Islet precursor cell (in vitro differentiated cells): ENCODE data around the gene MID1.

Experiments
- DNase-seq: peaks from one replicate; pipeline ENCODE4 v3.0.0-alpha.2; 2018

MID1 gene

DNA sequence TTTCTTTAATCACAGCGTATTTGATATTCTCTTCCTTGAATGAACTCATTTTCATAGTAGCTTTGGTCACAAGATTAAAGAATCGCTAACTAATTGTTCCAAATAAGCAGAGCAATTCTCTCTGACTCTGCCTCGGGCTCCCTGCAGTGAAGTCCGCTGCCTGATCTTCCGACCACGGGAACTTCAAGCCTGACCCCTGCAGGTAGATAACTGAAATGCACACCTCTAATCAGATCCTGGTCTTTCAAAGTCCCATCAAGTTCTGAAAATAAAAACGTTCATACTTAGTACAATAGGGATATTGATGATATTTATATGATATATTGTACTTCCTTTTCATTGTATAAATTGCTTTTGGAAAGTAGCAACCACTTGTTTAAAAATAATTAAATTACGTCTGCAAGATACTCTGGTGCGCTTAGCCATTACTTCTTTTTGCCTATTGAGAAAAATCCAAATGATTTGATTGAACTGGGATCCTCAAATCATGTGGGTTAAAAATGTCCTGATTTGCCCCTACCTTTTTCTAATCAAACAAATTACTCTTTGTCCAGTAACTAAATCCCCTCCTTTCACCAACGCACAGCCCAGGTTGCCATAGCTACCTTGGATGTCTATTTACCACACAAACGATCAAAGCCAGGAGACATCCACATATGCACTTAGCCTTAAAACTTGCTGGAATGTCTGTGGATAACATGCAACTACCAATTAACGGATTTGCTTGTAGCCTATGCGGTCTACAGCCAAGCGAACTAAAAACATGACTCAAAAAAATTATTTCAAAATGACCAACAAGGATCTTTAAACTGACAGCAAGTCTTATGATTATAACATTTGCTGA is 4.2 kb downstream of the MID1 start:
- DNase-seq = peak; percentile 72

DNA sequence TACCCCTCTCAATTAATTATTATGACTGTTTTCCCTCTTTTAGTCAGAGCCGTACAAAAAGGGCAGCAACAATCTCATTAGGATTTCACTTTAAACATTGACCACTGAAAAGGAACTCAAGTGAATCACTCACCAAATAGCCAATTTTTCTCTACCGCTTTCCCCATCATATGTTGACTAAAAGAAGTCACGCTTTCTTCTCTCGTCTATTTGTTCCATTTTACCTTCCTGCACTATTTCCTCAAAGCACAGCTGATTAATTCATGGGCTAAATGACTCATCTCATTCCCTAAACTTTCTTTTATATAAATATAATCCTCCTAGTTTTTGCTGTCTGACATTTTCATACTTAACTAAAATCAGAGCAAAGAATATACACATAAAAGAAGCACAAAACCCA is 8.2 kb downstream of the MID1 start:
- DNase-seq = no peak

DNA sequence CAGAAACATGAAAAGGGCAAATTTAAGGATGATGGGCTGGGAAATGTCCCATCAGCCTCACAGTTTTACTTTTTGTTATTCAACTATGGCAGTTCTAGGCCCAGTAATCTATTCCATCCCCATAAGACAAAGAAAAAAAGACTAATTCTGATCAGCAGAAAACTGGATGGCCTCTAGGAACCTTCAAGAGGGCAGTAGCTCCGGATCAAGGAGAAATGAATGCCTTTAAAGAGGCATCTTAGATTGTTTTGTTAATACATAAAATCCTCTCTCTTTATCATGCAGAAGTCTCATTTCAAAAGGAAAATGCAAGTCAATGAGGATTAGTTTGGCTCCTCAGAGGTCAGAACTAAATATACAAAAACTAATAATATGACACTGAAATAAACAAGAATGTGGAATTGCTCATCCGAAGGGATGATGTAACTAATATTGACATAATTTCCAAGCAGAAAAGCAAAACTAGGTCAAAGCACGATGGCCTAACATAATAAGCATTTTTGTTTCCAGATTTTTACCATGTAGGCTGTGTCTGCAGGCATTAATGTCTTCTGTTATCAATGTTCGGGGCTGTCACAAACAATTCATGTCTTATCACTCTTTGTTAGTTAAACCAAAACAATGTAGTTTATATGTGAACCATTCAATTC is 8.8 kb downstream of the MID1 start:
- no peak for DNase-seq

DNA sequence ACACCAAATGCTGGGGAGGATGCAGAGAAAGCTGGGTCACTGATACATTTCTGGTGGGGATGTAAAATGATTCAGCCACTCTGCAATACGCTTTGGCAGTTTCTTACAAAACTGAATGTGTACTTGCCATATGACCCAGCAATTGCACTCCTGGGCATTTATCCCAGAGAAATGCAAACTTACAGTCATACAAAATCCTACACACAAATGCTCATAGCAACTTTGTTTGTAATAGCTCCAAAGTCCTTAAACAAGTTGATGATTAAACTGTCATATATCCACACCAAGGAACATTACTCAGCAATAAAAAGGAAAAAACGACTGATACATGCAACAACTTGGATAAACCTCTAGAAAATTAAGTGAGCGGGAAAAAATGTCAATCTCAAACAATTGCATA is 12.3 kb downstream of the MID1 start:
- no peak for DNase-seq

DNA sequence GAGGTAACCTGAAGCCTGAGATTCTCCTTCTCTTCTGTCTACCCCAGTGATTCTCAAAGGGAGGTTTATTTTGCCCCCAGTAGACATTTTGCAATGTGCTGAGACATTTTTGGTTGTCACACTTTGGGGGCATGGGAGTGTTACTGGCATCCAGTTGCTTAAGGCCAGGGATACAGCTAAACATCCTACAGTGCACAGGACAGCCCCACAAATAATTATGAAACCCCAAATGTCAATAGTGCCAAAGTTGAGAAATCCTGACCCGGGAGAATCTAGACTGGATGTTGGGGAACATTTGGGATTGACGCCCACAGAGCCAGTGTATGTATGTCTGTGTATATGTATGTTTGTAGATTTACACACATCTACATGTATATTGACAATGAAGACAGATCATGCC is 13.2 kb downstream of the MID1 start:
- DNase-seq = no peak

DNA sequence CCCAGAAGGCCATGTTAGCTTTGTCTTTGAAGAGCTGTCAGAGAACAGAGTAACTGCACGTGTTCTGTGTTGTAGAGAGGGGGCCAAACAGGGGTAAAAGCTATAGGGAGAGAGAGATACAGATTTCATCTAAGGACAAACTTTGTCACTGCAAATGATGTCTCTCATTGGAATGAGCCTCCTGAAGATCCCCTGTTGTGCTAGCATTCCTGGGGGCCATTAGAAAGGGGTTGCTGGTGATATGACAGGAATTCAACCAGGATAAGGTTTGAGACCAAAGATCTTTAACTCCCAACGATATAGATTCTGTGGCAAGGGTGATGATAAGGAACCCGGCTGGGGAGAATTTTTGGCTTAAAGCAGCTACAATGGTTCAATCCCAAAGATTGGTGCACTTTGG is 16.8 kb downstream of the MID1 start:
- DNase-seq = no peak

DNA sequence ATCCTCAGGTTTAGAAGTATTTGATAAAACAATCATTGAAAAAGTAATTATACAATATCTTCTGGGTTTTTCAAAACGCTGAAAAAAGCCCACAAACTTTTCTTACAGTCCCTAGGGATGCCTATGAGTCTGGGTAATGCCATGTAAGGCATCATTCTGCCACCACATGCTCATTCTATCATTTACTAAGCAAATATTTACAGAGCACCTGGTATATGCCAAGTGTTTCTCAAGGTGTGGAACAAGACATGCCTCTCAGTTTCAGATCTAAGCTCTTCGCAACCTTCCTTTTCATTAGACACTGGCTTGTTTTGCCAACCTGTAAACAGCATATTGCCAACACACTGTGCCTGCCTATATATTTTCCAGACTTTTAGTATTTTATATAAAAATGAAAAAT is 17.7 kb downstream of the MID1 start:
- DNase-seq = no peak

DNA sequence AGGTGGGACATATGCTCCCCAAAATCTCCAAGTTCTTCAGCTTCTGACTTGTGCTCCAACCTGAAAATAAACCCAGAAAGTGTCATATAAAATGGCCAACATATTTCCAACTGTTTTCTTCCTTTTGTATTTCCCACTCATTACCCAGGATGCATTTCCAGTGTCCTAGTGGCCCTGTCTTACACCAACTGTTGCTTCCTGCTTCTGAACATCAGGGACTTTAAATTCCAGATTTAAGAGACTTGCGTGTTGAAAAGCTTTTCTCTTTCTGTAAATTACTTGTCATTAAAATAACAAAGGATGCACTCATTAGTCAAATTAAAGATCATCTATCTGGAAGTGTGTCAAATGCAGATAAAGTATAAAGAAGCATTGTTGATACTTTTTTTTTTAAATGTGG is 19.9 kb downstream of the MID1 start:
- DNase-seq = no peak

DNA sequence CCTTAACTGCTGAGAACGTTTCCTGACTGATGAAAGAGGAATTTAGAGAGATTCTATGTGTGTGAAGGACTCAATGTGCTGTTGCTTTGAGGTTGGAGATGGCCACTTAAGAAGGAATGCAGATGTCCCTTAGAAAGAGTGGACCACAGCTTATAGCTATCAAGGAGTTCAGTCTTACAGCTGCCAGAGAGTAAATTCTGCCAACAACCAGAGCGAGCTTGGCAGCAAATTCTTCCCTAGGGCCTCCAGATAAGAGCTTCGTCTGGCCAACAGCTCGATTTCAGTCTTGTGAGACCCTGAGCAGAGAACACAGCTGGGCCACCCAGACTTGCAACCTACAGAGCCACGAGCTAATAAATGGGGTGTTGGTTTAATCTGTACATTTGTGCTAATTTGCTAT is 21.8 kb downstream of the MID1 start:
- DNase-seq = peak; percentile 56

DNA sequence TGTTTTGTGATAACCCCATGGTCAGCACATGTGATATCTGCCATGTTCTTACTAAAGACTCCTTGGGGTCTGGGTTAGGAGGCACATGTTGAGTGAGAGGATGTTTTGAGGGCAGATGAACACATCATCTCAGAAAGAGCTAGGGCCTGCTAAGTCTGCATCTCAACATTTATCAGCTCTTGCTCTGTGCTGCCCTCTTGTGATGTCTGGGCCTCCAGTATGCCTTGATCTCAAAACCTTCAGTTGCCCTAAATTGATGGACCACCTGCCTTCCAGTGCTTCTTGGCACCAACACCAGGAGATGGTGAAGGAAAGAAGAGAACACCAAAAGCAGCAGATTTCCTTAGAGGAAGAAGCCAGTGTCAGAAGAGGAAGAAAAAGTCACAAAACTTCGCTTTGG is 22.5 kb downstream of the MID1 start:
- DNase-seq = no peak

DNA sequence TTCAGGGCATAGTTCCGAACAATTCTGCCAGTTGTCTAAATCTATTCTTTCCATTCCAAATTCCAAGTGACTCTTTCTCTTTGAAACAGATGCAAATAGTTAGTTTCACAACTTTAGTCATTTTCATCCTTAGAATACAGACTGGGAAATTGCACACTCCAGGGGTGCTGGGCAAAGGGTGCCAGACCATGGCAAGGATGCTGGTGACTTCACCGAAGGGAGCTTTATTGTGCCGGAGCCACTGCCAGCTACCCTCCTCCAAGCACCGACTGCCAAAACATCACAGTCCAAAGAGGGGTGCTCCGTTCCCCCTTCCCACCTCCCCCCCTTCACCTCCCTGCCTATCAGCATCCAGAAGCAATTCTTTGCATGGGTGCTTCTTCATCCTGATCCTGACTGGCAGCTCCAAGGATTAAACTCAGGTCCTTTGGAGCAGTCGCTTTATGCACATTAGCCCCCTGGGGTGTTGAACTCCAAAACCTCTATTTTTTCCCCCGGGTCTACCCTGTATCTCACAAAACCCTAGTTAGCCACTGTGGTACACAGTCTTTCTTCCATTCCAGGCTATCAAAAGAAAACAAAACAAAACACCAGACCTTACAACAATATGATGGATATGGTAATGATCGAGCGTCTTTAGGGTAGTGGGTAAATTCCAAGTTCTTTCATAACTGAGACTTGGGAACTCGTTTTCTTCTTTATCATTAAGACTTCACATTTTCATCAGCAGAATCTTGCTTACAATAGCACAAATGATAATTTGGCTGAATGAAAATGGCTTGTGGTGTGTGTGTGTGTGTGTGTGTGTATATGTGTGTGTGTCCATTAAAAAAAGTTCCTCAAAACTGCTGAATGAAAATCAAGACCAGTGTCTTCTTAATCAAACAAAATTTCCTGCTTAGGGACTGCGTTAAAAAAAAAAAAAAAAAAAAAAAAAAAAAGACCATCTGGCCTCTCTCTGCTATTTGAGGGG is 28.7 kb downstream of the MID1 start:
- no peak for DNase-seq

DNA sequence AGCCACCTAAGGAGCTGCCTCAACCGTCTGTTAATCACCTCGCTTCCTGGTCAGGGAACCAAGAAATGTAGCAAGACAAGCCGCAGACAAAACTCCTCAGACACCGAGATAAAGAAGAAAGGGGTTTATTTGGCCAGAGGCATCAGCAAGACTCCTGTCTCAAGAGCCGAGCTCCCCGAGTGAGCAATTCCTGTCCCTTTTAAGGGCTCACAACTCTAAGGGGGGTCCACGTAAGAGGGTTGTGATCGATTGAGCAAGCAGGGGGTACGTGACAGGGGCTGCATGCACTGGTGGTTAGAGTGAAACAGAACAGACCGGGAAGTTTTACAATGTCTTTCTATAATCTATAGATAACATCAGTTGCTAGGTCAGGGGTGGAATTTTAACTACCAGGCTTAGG is 30.6 kb downstream of the MID1 start:
- DNase-seq = peak; percentile 87

DNA sequence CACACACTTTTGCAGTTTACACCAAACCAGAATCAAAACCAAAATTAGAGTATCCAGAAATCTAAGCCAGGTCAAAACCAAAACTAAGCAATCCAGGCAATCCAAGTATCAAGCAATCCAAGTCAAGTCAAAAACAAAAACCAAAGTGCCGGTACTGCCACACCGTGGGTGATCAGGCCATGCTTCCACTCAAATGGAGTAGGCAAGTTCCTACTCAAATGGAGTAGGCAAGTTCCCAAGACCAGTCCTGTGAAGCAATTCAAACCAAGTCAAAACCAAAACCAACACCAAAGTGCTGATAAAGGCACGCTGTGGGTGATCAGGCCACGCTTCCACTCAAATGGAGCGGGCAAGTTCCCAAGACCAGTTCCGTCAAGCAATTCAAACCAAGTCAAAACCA is 31.3 kb downstream of the MID1 start:
- DNase-seq = no peak

DNA sequence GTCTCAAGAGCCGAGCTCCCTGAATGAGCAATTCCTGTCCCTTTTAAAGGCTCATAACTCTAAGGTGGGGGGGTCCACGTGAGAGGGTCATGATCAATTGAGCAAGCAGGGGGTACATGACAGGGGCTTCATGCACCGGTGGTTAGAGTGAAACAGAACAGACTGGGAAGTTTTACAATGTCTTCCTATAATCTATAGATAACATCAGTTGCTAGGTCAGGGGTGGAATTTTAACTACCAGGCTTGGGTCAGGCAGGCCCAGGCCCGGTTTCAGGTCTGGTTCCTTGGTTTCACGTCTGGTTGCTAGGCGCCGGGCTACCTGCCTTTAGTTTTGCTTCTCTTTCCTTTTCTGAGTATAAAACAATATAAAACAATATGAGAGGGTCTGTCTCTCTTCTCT is 35.5 kb downstream of the MID1 start:
- DNase-seq = peak; percentile 73

DNA sequence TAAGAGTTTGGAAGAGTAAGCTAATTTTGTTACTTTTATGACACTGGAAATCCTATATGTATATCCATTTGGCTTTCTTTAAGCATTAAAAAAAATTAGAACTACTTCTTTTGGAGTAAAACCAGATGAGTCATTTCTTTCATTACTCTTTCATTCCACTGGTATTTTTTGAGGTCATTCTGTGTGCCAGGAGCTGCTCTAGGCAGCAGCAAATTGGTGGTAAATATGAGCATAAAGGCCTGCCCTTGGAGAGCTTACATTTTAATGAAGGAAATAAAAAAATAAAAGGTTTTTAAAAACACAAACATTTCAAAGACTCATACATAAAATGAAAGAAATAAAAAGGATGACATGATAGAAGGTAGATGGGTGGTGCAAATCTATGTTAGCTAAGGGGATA is 37.4 kb downstream of the MID1 start:
- DNase-seq = no peak

DNA sequence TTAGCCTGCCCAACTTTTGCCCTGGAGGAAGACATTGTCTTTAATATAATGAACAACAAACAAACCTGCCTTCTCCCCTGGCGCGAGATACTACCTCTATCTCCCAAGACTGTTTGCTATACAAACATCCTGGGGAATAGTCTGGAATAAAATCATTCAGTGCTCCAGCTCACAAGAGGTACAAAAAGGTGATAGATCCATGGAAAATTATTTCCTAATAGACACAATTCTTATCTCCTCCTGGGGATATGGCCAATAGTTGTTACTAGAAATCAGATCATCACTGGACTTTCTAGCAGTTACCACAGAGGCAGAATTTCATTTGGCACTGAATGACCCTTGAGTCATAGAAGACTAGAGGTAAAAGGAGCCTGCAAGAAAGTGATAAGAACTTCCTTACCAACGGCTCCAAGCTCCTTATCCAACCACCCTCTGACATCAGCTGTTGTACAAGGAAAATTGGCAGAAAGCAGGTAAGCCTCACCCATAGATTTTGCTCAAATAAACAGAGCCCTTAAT is 38.1 kb downstream of the MID1 start:
- no peak for DNase-seq

DNA sequence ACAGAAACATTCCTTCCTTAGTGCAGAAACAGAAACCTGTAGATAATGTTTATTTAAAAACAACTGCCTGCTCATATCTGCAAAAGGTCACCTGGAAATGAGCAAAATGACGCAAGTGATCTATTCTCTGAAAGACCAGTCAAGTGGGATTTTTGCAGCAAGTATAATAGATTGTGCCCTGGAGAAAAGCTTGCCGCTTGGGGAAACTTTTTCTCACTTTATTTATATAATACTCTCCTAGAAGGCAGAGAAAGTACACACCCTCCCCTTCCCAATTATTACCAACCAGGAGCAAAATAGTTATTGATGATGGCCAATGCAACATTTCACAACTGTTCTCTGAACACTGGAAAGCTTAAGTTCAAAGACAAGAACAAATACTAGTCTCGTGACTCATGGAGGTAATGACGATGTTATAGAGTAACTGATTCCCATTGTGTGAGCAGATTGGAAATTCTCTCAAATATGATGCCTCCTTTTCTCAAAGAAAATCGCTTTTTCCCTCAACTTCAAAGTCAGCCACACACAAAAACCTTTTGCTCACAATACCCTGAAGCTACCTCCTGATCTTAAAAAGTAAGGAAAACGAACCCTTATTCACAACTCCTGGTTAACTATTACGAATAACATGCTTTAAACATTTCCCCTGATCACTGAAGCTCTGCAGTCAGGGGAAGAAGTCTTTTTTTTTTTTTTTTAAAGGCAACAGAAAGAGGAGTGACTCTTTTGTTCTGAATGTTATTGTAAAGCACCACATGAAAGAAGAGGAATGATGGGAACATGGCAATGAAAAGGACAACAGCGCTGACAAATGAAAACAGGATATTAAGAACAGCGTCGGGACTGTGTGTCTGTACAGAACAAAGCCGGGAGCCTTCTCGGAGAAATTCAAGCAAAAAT is 41.0 kb downstream of the MID1 start:
- no peak for DNase-seq

DNA sequence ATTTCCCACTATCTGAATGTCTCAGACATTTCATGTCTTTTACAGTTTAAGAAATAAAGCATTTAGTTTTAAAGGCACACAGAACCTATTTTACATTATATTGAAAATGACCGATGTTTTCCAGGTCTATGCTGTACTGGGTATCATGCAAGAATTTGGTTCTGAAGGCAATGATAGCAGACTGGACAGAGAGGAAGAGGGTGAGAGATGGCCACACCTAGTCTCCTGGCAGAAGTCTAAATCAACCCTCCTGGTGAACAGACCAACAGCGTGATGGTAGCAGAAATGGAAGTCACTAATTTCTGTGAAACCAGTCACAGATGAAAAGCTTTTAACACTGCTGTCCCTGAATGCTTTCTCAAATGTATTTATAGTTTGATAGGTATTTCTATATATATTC is 41.9 kb downstream of the MID1 start:
- DNase-seq = no peak

DNA sequence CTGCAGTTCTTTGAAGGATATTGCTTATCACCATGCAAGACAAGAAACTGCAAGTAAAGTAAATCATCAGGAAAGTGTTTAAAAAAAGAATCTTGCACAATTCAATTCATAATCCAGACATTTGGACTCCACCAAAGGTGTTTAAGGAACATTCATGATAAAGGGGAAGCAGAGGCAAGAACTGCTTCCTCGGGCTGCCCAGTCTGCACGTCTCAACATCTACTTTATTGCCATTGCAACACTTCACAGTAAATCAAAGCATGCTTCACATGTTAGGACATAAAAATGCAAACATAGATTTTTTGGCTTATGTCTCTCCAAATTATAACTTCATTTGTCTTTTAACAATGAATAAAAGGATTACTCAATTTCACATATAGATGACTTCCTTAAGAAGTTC is 42.5 kb downstream of the MID1 start:
- DNase-seq = no peak

DNA sequence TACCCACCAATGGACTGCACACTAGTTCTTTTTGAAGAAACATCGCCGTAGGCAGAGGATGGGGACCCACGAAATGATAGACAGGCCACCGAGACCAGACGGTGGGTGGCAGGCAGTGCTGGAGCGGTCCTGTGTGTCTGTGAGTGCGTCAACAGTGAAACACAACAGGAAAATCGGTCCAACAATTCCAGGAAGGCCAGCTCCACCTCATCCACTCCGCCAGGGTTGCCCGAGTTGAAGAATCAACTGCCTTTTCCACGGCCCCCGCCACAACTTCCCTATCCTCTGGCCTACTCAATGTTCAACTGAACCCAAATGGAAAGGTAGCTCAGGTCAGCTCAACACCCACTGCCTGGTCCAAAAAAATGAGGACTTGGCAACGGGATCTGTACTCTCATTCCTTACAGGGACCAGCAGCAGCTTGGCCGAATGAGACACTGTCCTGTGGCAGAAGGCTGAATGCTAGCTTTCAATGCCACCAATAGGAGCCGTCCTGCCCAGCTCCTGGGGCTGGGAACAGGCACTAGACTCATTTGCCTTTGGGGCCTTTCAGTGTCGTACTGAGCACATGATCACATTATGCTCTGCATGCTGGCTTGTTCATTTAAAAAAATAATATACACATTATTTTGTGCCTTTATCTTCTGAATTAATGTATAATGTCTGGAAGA is 43.5 kb downstream of the MID1 start:
- DNase-seq = no peak

DNA sequence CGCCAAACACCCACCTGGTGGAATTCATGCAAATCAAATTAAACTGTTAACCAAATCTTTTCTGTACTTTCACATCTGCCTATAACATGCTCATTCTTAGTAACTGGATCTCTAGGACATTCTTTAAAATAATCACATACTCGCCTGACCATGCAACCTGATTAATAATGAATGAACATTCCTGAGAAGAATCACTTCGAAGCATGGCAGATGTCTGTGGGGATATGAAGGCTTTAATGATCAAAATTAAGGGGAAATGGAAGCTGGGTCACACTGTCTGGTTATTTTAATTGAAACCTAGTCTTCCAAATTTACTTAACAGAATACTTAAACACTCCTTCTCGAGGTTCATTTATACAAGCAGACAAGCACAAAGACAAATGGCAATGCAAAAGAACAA is 44.2 kb downstream of the MID1 start:
- no peak for DNase-seq

DNA sequence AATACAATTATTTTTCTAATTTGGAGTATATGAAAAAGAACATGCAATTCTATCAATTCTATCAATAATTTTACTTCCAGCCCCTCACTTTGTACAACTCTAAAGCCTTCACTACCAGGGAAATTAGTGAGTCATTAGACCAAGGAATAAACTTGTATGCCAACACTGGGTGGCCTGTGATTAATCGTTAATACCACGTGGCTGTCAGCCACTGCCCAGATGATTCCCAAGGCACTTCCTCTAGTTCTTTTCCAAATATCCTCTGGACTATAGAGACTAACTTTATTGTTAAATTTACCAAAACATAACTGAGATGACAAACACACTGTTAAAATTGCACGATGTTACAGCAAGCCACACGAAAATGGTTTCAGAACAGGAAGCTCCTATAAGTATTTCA is 45.7 kb downstream of the MID1 start:
- no peak for DNase-seq
